ENCODE results near the gene CLDND2. TPM values are rescaled to one million over a fixed set of nuclear protein-coding genes. Genes with fewer than 3 reads are reported as not detected.

CLDND2 gene
- total and polyA plus RNA-seq, 10 of the 15 experiments (the other 5 are each of a cell fraction or from before 2014, with no cell fraction given) = 0.24 to 7.1 (median 1.8) TPM; not detected in 1

- H3K27ac ChIP-seq (ENCODE audit: control insufficient read depth, insufficient read depth) = peak overlapping the region; percentile 56
- no peaks in the 10 kb centered on the region for H3K36me3 ChIP-seq (ENCODE audit: control insufficient read depth in 2 of 2, insufficient read depth in 2 of 2, low read length in 1 of 2)
- H2AFZ ChIP-seq (ENCODE audit: control insufficient read depth, low read depth, low read length) = peak overlapping the region; percentile 85
- TSS peak; percentile 91 for BruUV-seq (replicated peaks)
- CTCF ChIA-PET = interaction anchor here (0.6 to 2.4 kb wide), 8 partner anchors 8 to 73 kb away, joined by 3 to 12 read pairs (median 4); no protein-coding TSS in a partner anchor
- in situ Hi-C loops (cut with MboI) = loop anchor here (10.0 to 25.0 kb wide), 2 partner anchors 553 to 1030 kb away; partner anchors contain the start of gene KCNC3
- peaks cover 24% of the 10 kb centered on the region for H3K4me1 ChIP-seq (ENCODE audit: control insufficient read depth, insufficient read depth, low read length)
- ATAC-seq (peak; percentile 88), FAIRE-seq (peak; percentile 95), DNase-seq (ENCODE audit: low read depth, low spot score) (peak; percentile 96)
- peak overlapping the region; percentile 89 for H3K4me2 ChIP-seq (ENCODE audit: control insufficient read depth, insufficient read depth)
- H3K9ac ChIP-seq (ENCODE audit: control insufficient read depth, insufficient read depth, low read length) = peak overlapping the region; percentile 80
- no peaks in the 10 kb centered on the region for H3K27me3 ChIP-seq (replicated peaks in 1 of 2; ENCODE audit: control insufficient read depth in 2 of 2, insufficient read depth in 2 of 2, low read length in 1 of 2)
- SMC1A ChIA-PET (ENCODE audit: uncharacterized antibody, unreplicated experiment) = interaction anchor here (0.6 to 1.9 kb wide), 5 partner anchors 8 to 50 kb away, joined by 3 to 10 read pairs (median 5); partner anchors contain the start of gene SIGLEC10
- intact Hi-C loops (cut with micrococcal nuclease; ENCODE audit: unreplicated experiment) = loop anchor here (1.0 to 2.0 kb wide), 2 partner anchors 27 to 29 kb away; no protein-coding TSS in a partner anchor
- no peaks in the 10 kb centered on the region for H3K9me3 ChIP-seq (replicated peaks; ENCODE audit: control insufficient read depth, insufficient read depth, low read length)
- RAD21 ChIA-PET (ENCODE audit: unreplicated experiment) = interaction anchor here (0.5 to 2.3 kb wide), 7 partner anchors 8 to 49 kb away, joined by 3 to 34 read pairs (median 6); partner anchors contain the start of gene SIGLEC10
- 1% methylated on average over 53 of the region's 64 CpGs for WGBS (ENCODE audit: insufficient coverage, insufficient replicate concordance, low lambda C conversion rate, missing lambda C conversion rate)
- peak overlapping the region; percentile 82 for H3K4me3 ChIP-seq
- H4K20me1 ChIP-seq (ENCODE audit: control insufficient read depth, insufficient read depth) = no peaks in the 10 kb centered on the region
- peaks cover 18% of the 10 kb centered on the region for H3K79me2 ChIP-seq (ENCODE audit: control insufficient read depth, insufficient read depth, low read length)
- POLR2A ChIA-PET = interaction anchor here (1.0 to 2.8 kb wide), 9 partner anchors 9 to 74 kb away, joined by 3 to 64 read pairs (median 7); partner anchors contain the start of genes C19orf84 and SIGLEC10
- TF ChIP-seq BACH1 (IDR thresholded peaks at IDR 0.05; ENCODE audit: borderline replicate concordance) (peak; percentile 80), RUNX3 (IDR thresholded peaks at IDR 0.05; ENCODE audit: low read length) (peak; percentile 80), ATF3 (IDR thresholded peaks at IDR 0.05; ENCODE audit: borderline replicate concordance, extremely low read depth, low read depth, low read length) (no peak), RFX5 (IDR thresholded peaks at IDR 0.05; ENCODE audit: low read depth, low read length) (no peak), ZNF207 (IDR thresholded peaks at IDR 0.05; ENCODE audit: borderline replicate concordance) (peak; percentile 67; the same call in 1 of the 2 replicates), SUZ12 (IDR thresholded peaks at IDR 0.05; ENCODE audit: unreplicated experiment) (no peak), CUX1 (IDR thresholded peaks at IDR 0.05; ENCODE audit: insufficient replicate concordance, low read depth, low read length) (no peak), DPF2 (IDR thresholded peaks at IDR 0.05) (peak; percentile 80), SRF (IDR thresholded peaks at IDR 0.05; ENCODE audit: low read depth in 2 of 2, low read length in 2 of 2) (no peak), PKNOX1 (IDR thresholded peaks at IDR 0.05) (peak; percentile 89), RAD51 (IDR thresholded peaks at IDR 0.05) (no peak)
Measured at GRCh38 chr19:51367565-51368365, 1.0 kb downstream of the CLDND2 start.
